ENCODE measurements around the gene GATA1.

Gene GATA1

GRCh38 chrX:48831136-48831908, 44.9 kb downstream of the GATA1 start:
- no peak for DNase-seq (ENCODE audit: low spot score)
- H3K4me3 ChIP-seq, result no peak overlapping the region
- no peak for TF ChIP-seq CTCF (IDR thresholded peaks at IDR 0.05)
- no peak overlapping the region for H3K27ac ChIP-seq

- Histone ChIP-seq H3K4me3 (no peak overlapping the region), H3K27ac (no peak overlapping the region)
- no peak for DNase-seq (ENCODE audit: low spot score)
- no peak for TF ChIP-seq CTCF (IDR thresholded peaks at IDR 0.05)
These were observed 45.5 kb downstream of the GATA1 start for GRCh38 chrX:48831909-48832291.

GRCh38 chrX:48833542-48834138, 47.2 kb downstream of the GATA1 start:
- DNase-seq (ENCODE audit: low spot score), result no peak
- no peak for TF ChIP-seq CTCF (IDR thresholded peaks at IDR 0.05)
- no peak overlapping the region for H3K27ac ChIP-seq
- H3K4me3 ChIP-seq, result no peak overlapping the region

GRCh38 chrX:48834383-48834709, 48.0 kb downstream of the GATA1 start:
- H3K4me3 ChIP-seq, result no peak overlapping the region
- DNase-seq (ENCODE audit: low spot score), result no peak
- H3K27ac ChIP-seq, result no peak overlapping the region
- no peak for TF ChIP-seq CTCF (IDR thresholded peaks at IDR 0.05)

- Histone ChIP-seq H3K27ac (no peak within 1 kb of the TSS), H3K4me3 (peak within 1 kb of the TSS; percentile 45)
- DNase-seq (ENCODE audit: low spot score), result no peak
- TF ChIP-seq CTCF (IDR thresholded peaks at IDR 0.05), result no peak
These were observed 49.3 kb downstream of the GATA1 start, which contains the start of gene PCSK1N for GRCh38 chrX:48835524-48836329. Gene PCSK1N, minus strand, starts transcription at chrX:48835610. Its CDS starts 78 bp downstream, at chrX:48835532.

GRCh38 chrX:48839686-48840085, 53.3 kb downstream of the GATA1 start:
- TF ChIP-seq CTCF (IDR thresholded peaks at IDR 0.05), result no peak
- DNase-seq (ENCODE audit: low spot score), result no peak
- H3K4me3 ChIP-seq, result no peak overlapping the region
- no peak overlapping the region for H3K27ac ChIP-seq

Measured in coronary artery (tissue), 2 donors.